Astrocyte (in vitro differentiated cells and primary cell): ENCODE data around the gene BHLHE40. TPM values are rescaled to one million over a fixed set of nuclear protein-coding genes. Genes with fewer than 3 reads are reported as not detected.

Source experiments
- DNase-seq: peaks from one replicate; pipeline ENCODE4 v3.0.0-alpha.2; 2010; ENCODE audit warnings: low read depth
- FAIRE-seq: peaks from 2 replicates; lab custom pipeline; 2011; peaks lifted over from hg19 to GRCh38; lab: Jason Lieb, UNC
- H2AFZ ChIP-seq: 2 replicates; pipeline ENCODE4 v1.6.0; 2012; ENCODE audit warnings: low read depth, low read length, inconsistent platforms
- H3K27ac ChIP-seq: 2 replicates; pipeline ENCODE4 v1.5.1; 2011; ENCODE audit warnings: low read depth, low read length, inconsistent platforms
- H3K27me3 ChIP-seq: 2 replicates; pipeline ENCODE4 v1.6.0; 2011; ENCODE audit warnings: low read length, inconsistent platforms; ENCODE audit not compliant: insufficient read depth
- H3K36me3 ChIP-seq: 2 replicates; pipeline ENCODE4 v1.5.1; 2011; ENCODE audit warnings: low read length, inconsistent platforms; ENCODE audit not compliant: insufficient read depth
- H3K4me1 ChIP-seq: 2 replicates; pipeline ENCODE4 v1.5.1; 2011; ENCODE audit warnings: low read length, inconsistent platforms; ENCODE audit not compliant: insufficient read depth
- H3K4me2 ChIP-seq: 2 replicates; pipeline ENCODE4 v1.6.0; 2012; ENCODE audit warnings: low read length, inconsistent platforms
- H3K4me3 ChIP-seq: 2 replicates; pipeline ENCODE4 v1.5.1; 2011; ENCODE audit warnings: low read depth, mild to moderate bottlenecking, low read length, inconsistent platforms; ENCODE audit not compliant: insufficient read depth
- H3K79me2 ChIP-seq: 2 replicates; pipeline ENCODE4 v1.6.0; 2012; ENCODE audit warnings: mild to moderate bottlenecking, low read length, inconsistent platforms; ENCODE audit not compliant: insufficient read depth
- H3K9ac ChIP-seq: 2 replicates; pipeline ENCODE4 v1.6.0; 2012; ENCODE audit warnings: mild to moderate bottlenecking, low read length, inconsistent platforms
- H3K9me3 ChIP-seq: 2 replicates; pipeline ENCODE4 v1.5.1; 2012; ENCODE audit warnings: low read depth, mild to moderate bottlenecking, low read length, inconsistent platforms; ENCODE audit not compliant: insufficient read depth
- H4K20me1 ChIP-seq: 2 replicates; pipeline ENCODE4 v1.6.0; 2012; ENCODE audit warnings: low read length, inconsistent platforms; ENCODE audit not compliant: insufficient read depth
- H3K27ac Mint-ChIP-seq: one replicate; pipeline ENCODE4 v1.8.0; 2021; ENCODE audit warnings: mild to moderate bottlenecking, mixed read lengths; ENCODE audit not compliant: unreplicated experiment
- H3K27me3 Mint-ChIP-seq: one replicate; pipeline ENCODE4 v1.8.0; 2021; ENCODE audit warnings: low read depth, mixed read lengths; ENCODE audit not compliant: unreplicated experiment
- H3K36me3 Mint-ChIP-seq: one replicate; pipeline ENCODE4 v1.8.0; 2021; ENCODE audit warnings: low read depth, mixed read lengths; ENCODE audit not compliant: unreplicated experiment
- H3K4me1 Mint-ChIP-seq: one replicate; pipeline ENCODE4 v1.8.0; 2021; ENCODE audit warnings: low read depth, mixed read lengths; ENCODE audit not compliant: unreplicated experiment
- H3K4me3 Mint-ChIP-seq: one replicate; pipeline ENCODE4 v1.8.0; 2021; ENCODE audit warnings: mild to moderate bottlenecking, moderate library complexity, mixed read lengths; ENCODE audit not compliant: unreplicated experiment
- H3K9me3 Mint-ChIP-seq: one replicate; pipeline ENCODE4 v1.8.0; 2021; ENCODE audit warnings: mild to moderate bottlenecking, mixed read lengths; ENCODE audit not compliant: unreplicated experiment
- CTCF ChIP-seq: IDR thresholded peaks from 2 replicates; pipeline ENCODE4 v1.5.1; 2011; ENCODE audit warnings: low read depth, mild to moderate bottlenecking, inconsistent platforms, low read length, moderate library complexity; ENCODE audit not compliant: insufficient read depth
- EZH2 ChIP-seq: IDR thresholded peaks from 2 replicates; pipeline ENCODE4 v1.6.1; 2012; ENCODE audit warnings: mild to moderate bottlenecking, low read length, inconsistent platforms; ENCODE audit not compliant: insufficient read depth
- total RNA-seq: library from RNA; stranded (reverse); gene quantifications from 2 replicates; pipeline ENCODE4 v1.2.1, GENCODE V29; 2021

The BHLHE40 gene
- total RNA-seq, 1 donor from 2014 or later, result 156 TPM

DNA sequence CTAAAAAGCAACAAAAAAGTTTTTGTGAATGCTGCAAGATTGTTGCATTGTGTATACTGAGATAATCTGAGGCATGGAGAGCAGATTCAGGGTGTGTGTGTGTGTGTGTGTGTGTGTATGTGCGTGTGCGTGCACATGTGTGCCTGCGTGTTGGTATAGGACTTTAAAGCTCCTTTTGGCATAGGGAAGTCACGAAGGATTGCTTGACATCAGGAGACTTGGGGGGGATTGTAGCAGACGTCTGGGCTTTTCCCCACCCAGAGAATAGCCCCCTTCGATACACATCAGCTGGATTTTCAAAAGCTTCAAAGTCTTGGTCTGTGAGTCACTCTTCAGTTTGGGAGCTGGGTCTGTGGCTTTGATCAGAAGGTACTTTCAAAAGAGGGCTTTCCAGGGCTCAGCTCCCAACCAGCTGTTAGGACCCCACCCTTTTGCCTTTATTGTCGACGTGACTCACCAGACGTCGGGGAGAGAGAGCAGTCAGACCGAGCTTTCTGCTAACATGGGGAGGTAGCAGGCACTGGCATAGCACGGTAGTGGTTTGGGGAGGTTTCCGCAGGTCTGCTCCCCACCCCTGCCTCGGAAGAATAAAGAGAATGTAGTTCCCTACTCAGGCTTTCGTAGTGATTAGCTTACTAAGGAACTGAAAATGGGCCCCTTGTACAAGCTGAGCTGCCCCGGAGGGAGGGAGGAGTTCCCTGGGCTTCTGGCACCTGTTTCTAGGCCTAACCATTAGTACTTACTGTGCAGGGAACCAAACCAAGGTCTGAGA is 4.7 kb downstream of the BHLHE40 start:
- DNase-seq (peak; percentile 96), FAIRE-seq (no peak)
- no peaks in the 10 kb centered on the region for H3K27me3 ChIP-seq
- H3K9ac ChIP-seq, result peak overlapping the region; percentile 99
- peak overlapping the region; percentile 96 for H3K4me3 Mint-ChIP-seq
- peaks cover 51% of the 10 kb centered on the region for H3K4me1 ChIP-seq
- H3K79me2 ChIP-seq, result peaks cover 53% of the 10 kb centered on the region
- H3K9me3 Mint-ChIP-seq, result no peaks in the 10 kb centered on the region
- H4K20me1 ChIP-seq, result peaks cover 35% of the 10 kb centered on the region
- H3K36me3 Mint-ChIP-seq, result peaks cover 40% of the 10 kb centered on the region
- peak overlapping the region; percentile 86 for H3K27ac ChIP-seq
- peaks cover 28% of the 10 kb centered on the region for H3K36me3 ChIP-seq
- no peak for TF ChIP-seq EZH2
- TF ChIP-seq CTCF, result no peak
- H2AFZ ChIP-seq, result no peak overlapping the region
- no peaks in the 10 kb centered on the region for H3K27me3 Mint-ChIP-seq
- peak overlapping the region; percentile 96 for H3K4me3 ChIP-seq
- H3K9me3 ChIP-seq, result no peaks in the 10 kb centered on the region
- H3K4me2 ChIP-seq, result peak overlapping the region; percentile 86
- peak overlapping the region; percentile 99 for H3K27ac Mint-ChIP-seq
- peaks cover 38% of the 10 kb centered on the region for H3K4me1 Mint-ChIP-seq

DNA sequence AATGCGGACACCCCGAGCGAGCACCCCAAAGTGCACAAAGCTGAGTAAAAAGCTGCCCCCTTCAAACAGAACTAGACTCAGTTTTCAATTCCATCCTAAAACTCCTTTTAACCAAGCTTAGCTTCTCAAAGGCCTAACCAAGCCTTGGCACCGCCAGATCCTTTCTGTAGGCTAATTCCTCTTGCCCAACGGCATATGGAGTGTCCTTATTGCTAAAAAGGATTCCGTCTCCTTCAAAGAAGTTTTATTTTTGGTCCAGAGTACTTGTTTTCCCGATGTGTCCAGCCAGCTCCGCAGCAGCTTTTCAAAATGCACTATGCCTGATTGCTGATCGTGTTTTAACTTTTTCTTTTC is 5.3 kb downstream of the BHLHE40 start:
- peak overlapping the region; percentile 99 for H3K27ac Mint-ChIP-seq
- peak overlapping the region; percentile 86 for H3K4me2 ChIP-seq
- peaks cover 28% of the 10 kb centered on the region for H3K36me3 ChIP-seq
- H3K4me3 Mint-ChIP-seq, result peak overlapping the region; percentile 96
- H3K9ac ChIP-seq, result peak overlapping the region; percentile 99
- H3K27ac ChIP-seq, result peak overlapping the region; percentile 86
- peaks cover 51% of the 10 kb centered on the region for H3K4me1 ChIP-seq
- no peaks in the 10 kb centered on the region for H3K27me3 Mint-ChIP-seq
- peaks cover 51% of the 10 kb centered on the region for H3K79me2 ChIP-seq
- no peaks in the 10 kb centered on the region for H3K9me3 ChIP-seq
- no peaks in the 10 kb centered on the region for H3K9me3 Mint-ChIP-seq
- H4K20me1 ChIP-seq, result peaks cover 33% of the 10 kb centered on the region
- TF ChIP-seq CTCF (no peak), EZH2 (no peak)
- H3K36me3 Mint-ChIP-seq, result peaks cover 40% of the 10 kb centered on the region
- peaks cover 44% of the 10 kb centered on the region for H3K4me1 Mint-ChIP-seq
- no peak overlapping the region for H2AFZ ChIP-seq
- DNase-seq, result peak; percentile 29
- H3K4me3 ChIP-seq, result peak overlapping the region; percentile 96
- H3K27me3 ChIP-seq, result no peaks in the 10 kb centered on the region
- no peak for FAIRE-seq
